ENCODE data around the gene NPY4R. TPM values are rescaled to one million over a fixed set of nuclear protein-coding genes. Genes with fewer than 3 reads are reported as not detected.
"Not testable (repeated sequence)": the region's sequence is repeated elsewhere in the genome, so short reads cannot be mapped to it uniquely, and the experiment has no call there.

Gene NPY4R
- total and polyA plus RNA-seq, 4 donors: not detected

DNA sequence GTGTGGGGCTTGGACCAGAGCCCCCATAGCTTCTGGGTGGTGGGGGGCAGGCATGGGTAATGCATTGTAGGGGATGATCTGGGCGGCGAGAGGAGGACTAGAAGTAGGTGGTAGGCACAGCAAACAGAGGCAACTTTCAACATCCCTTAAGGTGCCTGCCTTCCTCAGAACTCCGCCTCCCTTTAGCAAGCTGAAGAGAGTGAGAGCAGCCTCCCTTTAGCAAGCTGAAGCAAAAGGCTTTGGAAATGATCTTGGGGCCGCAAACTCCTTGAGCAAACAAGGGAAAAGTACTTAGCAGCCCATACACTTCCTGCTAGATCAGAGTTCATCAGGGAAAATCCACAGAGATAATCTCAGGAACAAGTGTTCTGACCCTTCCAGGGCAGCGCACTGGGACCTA is 18.3 kb downstream of the NPY4R start:
- 92 to 94% methylated on average over 3 of the region's 5 CpGs for WGBS, 2 donors
- H3K4me3 ChIP-seq (ENCODE audit: low read length in 2 of 2); H3K4me1 ChIP-seq (ENCODE audit: control insufficient read depth in 1 of 2, insufficient read depth in 2 of 2, low read length in 2 of 2); DNase-seq; H3K36me3 ChIP-seq (ENCODE audit: control insufficient read depth in 1 of 2, insufficient read depth in 2 of 2, low read length in 1 of 2); H3K27ac ChIP-seq (ENCODE audit: low read depth in 1 of 2, low read length in 2 of 2); intact Hi-C loops (cut with DNase I); H3K9me3 ChIP-seq (ENCODE audit: control insufficient read depth, low read length); ATAC-seq (ENCODE audit: low FRiP score); H3K27me3 ChIP-seq (ENCODE audit: control insufficient read depth in 1 of 2, insufficient read depth in 2 of 2, low read length in 1 of 2): not testable (repeated sequence)

GRCh38 chr10:46445389-46446122 is 20.2 kb downstream of the NPY4R start:
- WGBS, 2 donors: 98 to 100% methylated on average over 2 to 3 of the region's 8 CpGs
- H3K9me3 ChIP-seq (ENCODE audit: control insufficient read depth, low read length); H3K4me1 ChIP-seq (ENCODE audit: control insufficient read depth in 1 of 2, insufficient read depth in 2 of 2, low read length in 2 of 2); H3K27ac ChIP-seq (ENCODE audit: low read depth in 1 of 2, low read length in 2 of 2); ATAC-seq (ENCODE audit: low FRiP score); H3K4me3 ChIP-seq (ENCODE audit: low read length in 2 of 2); intact Hi-C loops (cut with DNase I); DNase-seq; H3K36me3 ChIP-seq (ENCODE audit: control insufficient read depth in 1 of 2, insufficient read depth in 2 of 2, low read length in 1 of 2); H3K27me3 ChIP-seq (ENCODE audit: control insufficient read depth in 1 of 2, insufficient read depth in 2 of 2, low read length in 1 of 2): not testable (repeated sequence)

DNA sequence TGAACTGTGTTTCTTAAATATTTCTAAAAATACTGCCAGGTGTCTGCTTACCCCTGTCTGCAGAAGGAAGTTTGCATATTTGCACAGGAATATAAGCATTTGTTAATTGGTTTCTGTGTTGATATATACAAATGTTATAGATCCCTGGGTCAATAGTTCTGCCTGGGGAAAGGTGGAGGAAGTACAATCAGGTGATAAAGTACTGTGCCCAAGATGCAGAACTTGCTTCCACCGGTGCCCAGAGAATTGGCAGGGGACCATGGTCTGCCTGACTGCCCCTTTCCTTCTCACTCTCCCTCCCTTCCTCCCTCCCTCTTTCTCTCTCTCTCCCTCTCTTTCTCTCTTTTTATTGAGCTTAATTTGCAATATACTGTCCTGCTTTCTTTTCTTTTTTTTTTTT is 22.3 kb downstream of the NPY4R start:
- H3K27ac ChIP-seq (ENCODE audit: low read depth in 1 of 2, low read length in 2 of 2); H3K9me3 ChIP-seq (ENCODE audit: control insufficient read depth, low read length): not testable (repeated sequence)
- 4% methylated on average over 1 of the region's 1 CpG; no CpG with 5 or more reads in 1 of the 2 donors for WGBS, 2 donors

DNA sequence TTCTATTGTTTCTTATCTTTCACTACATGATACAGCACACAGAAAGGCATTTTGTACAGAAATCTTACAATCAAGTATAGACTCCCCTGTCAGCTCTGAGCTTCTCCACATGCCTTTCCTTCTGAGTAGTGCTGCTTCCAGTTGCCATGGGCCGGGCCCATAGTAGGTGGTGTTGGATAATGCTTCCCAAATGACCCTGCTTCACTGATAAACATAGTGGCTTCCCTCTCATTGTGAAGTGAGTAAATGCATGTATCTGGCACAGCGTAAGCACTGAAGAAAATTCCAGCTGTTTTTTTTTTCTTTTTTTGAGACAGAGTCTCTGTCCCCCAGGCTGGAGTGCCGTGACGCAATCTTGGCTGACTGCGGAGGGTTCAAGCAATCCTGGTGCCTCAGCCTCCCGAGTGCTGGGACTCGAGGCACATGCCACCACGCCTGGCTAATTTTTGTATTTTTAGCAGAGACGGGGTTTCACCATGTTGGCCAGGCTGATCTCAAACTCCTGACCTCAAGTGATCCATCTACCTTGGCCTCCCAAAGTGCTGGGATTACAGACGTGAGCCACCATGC is 23.0 kb downstream of the NPY4R start:
- H3K27me3 ChIP-seq (ENCODE audit: control insufficient read depth in 1 of 2, insufficient read depth in 2 of 2, low read length in 1 of 2); intact Hi-C loops (cut with DNase I); H3K27ac ChIP-seq (ENCODE audit: low read depth in 1 of 2, low read length in 2 of 2); H3K9me3 ChIP-seq (ENCODE audit: control insufficient read depth, low read length); H3K4me3 ChIP-seq (ENCODE audit: low read length in 2 of 2); ATAC-seq (ENCODE audit: low FRiP score); H3K4me1 ChIP-seq (ENCODE audit: control insufficient read depth in 1 of 2, insufficient read depth in 2 of 2, low read length in 2 of 2); H3K36me3 ChIP-seq (ENCODE audit: control insufficient read depth in 1 of 2, insufficient read depth in 2 of 2, low read length in 1 of 2); DNase-seq: not testable (repeated sequence)
- WGBS, 2 donors: 28 to 34% methylated on average over 10 of the region's 10 CpGs

More for the DNA sequence above, 22.3 kb downstream of the NPY4R start:
- H3K4me1 ChIP-seq (ENCODE audit: control insufficient read depth in 1 of 2, insufficient read depth in 2 of 2, low read length in 2 of 2); ATAC-seq (ENCODE audit: low FRiP score); H3K36me3 ChIP-seq (ENCODE audit: control insufficient read depth in 1 of 2, insufficient read depth in 2 of 2, low read length in 1 of 2); H3K27me3 ChIP-seq (ENCODE audit: control insufficient read depth in 1 of 2, insufficient read depth in 2 of 2, low read length in 1 of 2); intact Hi-C loops (cut with DNase I); DNase-seq; H3K4me3 ChIP-seq (ENCODE audit: low read length in 2 of 2): not testable (repeated sequence)

- H3K36me3 ChIP-seq (ENCODE audit: control insufficient read depth in 1 of 2, insufficient read depth in 2 of 2, low read length in 1 of 2); H3K27me3 ChIP-seq (ENCODE audit: control insufficient read depth in 1 of 2, insufficient read depth in 2 of 2, low read length in 1 of 2); H3K27ac ChIP-seq (ENCODE audit: low read depth in 1 of 2, low read length in 2 of 2); H3K4me3 ChIP-seq (ENCODE audit: low read length in 2 of 2); H3K4me1 ChIP-seq (ENCODE audit: control insufficient read depth in 1 of 2, insufficient read depth in 2 of 2, low read length in 2 of 2); H3K9me3 ChIP-seq (ENCODE audit: control insufficient read depth, low read length); ATAC-seq (ENCODE audit: low FRiP score); intact Hi-C loops (cut with DNase I): not testable (repeated sequence)
- WGBS, 2 donors: 71 to 87% methylated on average over 4 to 6 of the region's 7 CpGs
- peak in 1 of 2 donors; percentile 24 for DNase-seq
Measured at GRCh38 chr10:46441837-46442278, 23.9 kb downstream of the NPY4R start.

GRCh38 chr10:46440942-46441341 is 24.8 kb downstream of the NPY4R start:
- H3K27ac ChIP-seq (ENCODE audit: low read depth in 1 of 2, low read length in 2 of 2); H3K36me3 ChIP-seq (ENCODE audit: control insufficient read depth in 1 of 2, insufficient read depth in 2 of 2, low read length in 1 of 2); H3K9me3 ChIP-seq (ENCODE audit: control insufficient read depth, low read length); H3K27me3 ChIP-seq (ENCODE audit: control insufficient read depth in 1 of 2, insufficient read depth in 2 of 2, low read length in 1 of 2); intact Hi-C loops (cut with DNase I); ATAC-seq (ENCODE audit: low FRiP score); DNase-seq; H3K4me1 ChIP-seq (ENCODE audit: control insufficient read depth in 1 of 2, insufficient read depth in 2 of 2, low read length in 2 of 2); H3K4me3 ChIP-seq (ENCODE audit: low read length in 2 of 2): not testable (repeated sequence)
- no CpG with 5 or more reads among the region's 4 CpGs for WGBS, 2 donors

DNA sequence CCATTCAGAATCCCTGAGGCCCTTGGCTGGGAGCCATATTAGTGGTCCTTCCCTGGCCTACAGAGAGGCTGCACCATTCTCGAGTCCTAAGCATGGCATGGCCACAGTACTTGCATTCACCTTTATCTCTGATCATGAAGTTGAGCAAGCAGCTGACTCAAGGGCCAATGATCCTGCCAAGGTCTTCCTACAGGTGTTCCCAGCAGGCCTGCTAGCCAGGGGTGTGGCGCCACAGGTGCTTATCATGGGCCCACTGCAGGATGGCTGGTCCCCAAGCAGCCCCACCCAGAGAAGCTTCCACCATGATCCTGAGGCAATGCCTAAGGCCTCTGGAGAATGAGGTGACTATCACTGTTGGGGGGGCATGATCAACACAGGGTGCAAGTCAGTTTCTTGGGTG is 42.2 kb downstream of the NPY4R start:
- H3K36me3 ChIP-seq (ENCODE audit: control insufficient read depth in 1 of 2, insufficient read depth in 2 of 2, low read length in 1 of 2); H3K4me1 ChIP-seq (ENCODE audit: control insufficient read depth in 1 of 2, insufficient read depth in 2 of 2, low read length in 2 of 2); intact Hi-C loops (cut with DNase I); H3K27me3 ChIP-seq (ENCODE audit: control insufficient read depth in 1 of 2, insufficient read depth in 2 of 2, low read length in 1 of 2); H3K27ac ChIP-seq (ENCODE audit: low read depth in 1 of 2, low read length in 2 of 2); H3K4me3 ChIP-seq (ENCODE audit: low read length in 2 of 2); DNase-seq; H3K9me3 ChIP-seq (ENCODE audit: control insufficient read depth, low read length); ATAC-seq (ENCODE audit: low FRiP score): not testable (repeated sequence)
- no CpG with 5 or more reads among the region's 2 CpGs for WGBS, 2 donors

- ATAC-seq (ENCODE audit: low FRiP score): peak; percentile 78
- H3K4me1 ChIP-seq (ENCODE audit: control insufficient read depth in 1 of 2, insufficient read depth in 2 of 2, low read length in 2 of 2); intact Hi-C loops (cut with DNase I); H3K36me3 ChIP-seq (ENCODE audit: control insufficient read depth in 1 of 2, insufficient read depth in 2 of 2, low read length in 1 of 2); H3K27ac ChIP-seq (ENCODE audit: low read depth in 1 of 2, low read length in 2 of 2); H3K27me3 ChIP-seq (ENCODE audit: control insufficient read depth in 1 of 2, insufficient read depth in 2 of 2, low read length in 1 of 2); H3K4me3 ChIP-seq (ENCODE audit: low read length in 2 of 2); H3K9me3 ChIP-seq (ENCODE audit: control insufficient read depth, low read length); DNase-seq: not testable (repeated sequence)
- 57 to 62% methylated on average over 4 of the region's 13 CpGs for WGBS, 2 donors
Measured at GRCh38 chr10:46419570-46420379, 46.0 kb downstream of the NPY4R start.

Data from aorta (tissue), 5 donors.